CD1c-positive myeloid dendritic cell (primary cell): ENCODE results near the gene ZNF366.

Experiments
- DNase-seq: peaks from one replicate; pipeline ENCODE4 v3.0.0-alpha.2; 2016; ENCODE audit errors: extremely low spot score

ZNF366 gene

GRCh38 chr5:72495410-72495809 is 11.8 kb downstream of the ZNF366 start:
- no peak for DNase-seq

- DNase-seq, result no peak
These were observed 12.5 kb downstream of the ZNF366 start for GRCh38 chr5:72494623-72495124.

- DNase-seq, result no peak
These were observed 17.7 kb downstream of the ZNF366 start for GRCh38 chr5:72489536-72489935.

GRCh38 chr5:72488756-72489155 is 18.5 kb downstream of the ZNF366 start:
- DNase-seq, result no peak

GRCh38 chr5:72487177-72487576 is 20.0 kb downstream of the ZNF366 start:
- no peak for DNase-seq

- DNase-seq, result no peak
These were observed 20.8 kb downstream of the ZNF366 start for GRCh38 chr5:72486371-72486770.

- no peak for DNase-seq
These were observed 21.7 kb downstream of the ZNF366 start for GRCh38 chr5:72485430-72485974.

- no peak for DNase-seq
These were observed 25.2 kb downstream of the ZNF366 start for GRCh38 chr5:72482046-72482445.

GRCh38 chr5:72480841-72481240 is 26.4 kb downstream of the ZNF366 start:
- DNase-seq, result no peak

- DNase-seq, result no peak
These were observed 27.3 kb downstream of the ZNF366 start for GRCh38 chr5:72479921-72480320.

GRCh38 chr5:72478684-72479083 is 28.5 kb downstream of the ZNF366 start:
- no peak for DNase-seq

GRCh38 chr5:72478276-72478675 is 28.9 kb downstream of the ZNF366 start:
- DNase-seq, result no peak

- no peak for DNase-seq
These were observed 29.6 kb downstream of the ZNF366 start for GRCh38 chr5:72477644-72478043.

GRCh38 chr5:72477176-72477575 is 30.0 kb downstream of the ZNF366 start:
- no peak for DNase-seq

- peak; percentile 86 for DNase-seq
These were observed 30.5 kb downstream of the ZNF366 start for GRCh38 chr5:72476721-72477120.

GRCh38 chr5:72476275-72476674 is 30.9 kb downstream of the ZNF366 start:
- peak; percentile 64 for DNase-seq

- no peak for DNase-seq
These were observed 32.7 kb downstream of the ZNF366 start for GRCh38 chr5:72474516-72474915.

GRCh38 chr5:72474046-72474500 is 33.1 kb downstream of the ZNF366 start:
- no peak for DNase-seq

- peak; percentile 95 for DNase-seq
These were observed 34.4 kb downstream of the ZNF366 start for GRCh38 chr5:72472666-72473422.

GRCh38 chr5:72472031-72472430 is 35.2 kb downstream of the ZNF366 start:
- peak; percentile 68 for DNase-seq

GRCh38 chr5:72470826-72471225 is 36.4 kb downstream of the ZNF366 start:
- DNase-seq, result no peak

- peak; percentile 50 for DNase-seq
These were observed 38.6 kb downstream of the ZNF366 start for GRCh38 chr5:72468606-72469005.

GRCh38 chr5:72468024-72468423 is 39.2 kb downstream of the ZNF366 start:
- DNase-seq, result peak; percentile 82
